Body of pancreas (tissue), 4 donors: Measurements from ENCODE around the gene GPR171. TPM values are rescaled to one million over a fixed set of nuclear protein-coding genes. Genes with fewer than 3 reads are reported as not detected.

Source experiments
- ATAC-seq: fragments of 150-250 bp; one replicate; pipeline ENCODE4 v1.9.1; 2016
- DNase-seq, 4 donors: peaks; one replicate each; pipeline ENCODE4 v3.0.0-alpha.2; 2019
- H3K27ac ChIP-seq, 4 donors: fragments of 200-600 bp; sonication (generic); 1 replicate in 3 of 4; 2 replicates in 1 of 4; pipeline versions ENCODE4 v1.5.1 to v1.6.1; 2016 to 2019; ENCODE audit warnings: mild to moderate bottlenecking in 1 of 4, mixed read lengths in 1 of 4, moderate library complexity in 1 of 4
- H3K27me3 ChIP-seq, 2 donors: fragments of 200-600 bp; sonication (generic); one replicate each; pipeline ENCODE4 v1.6.0; 2016; ENCODE audit warnings: mild to moderate bottlenecking in 1 of 2
- H3K36me3 ChIP-seq, 2 donors: fragments of 200-600 bp; sonication (generic); replicated peaks in 1 of 2; 2 replicates each; pipeline ENCODE4 v1.5.1; 2016; ENCODE audit warnings: low read depth in 2 of 2; ENCODE audit not compliant: insufficient read depth in 1 of 2
- H3K4me1 ChIP-seq: fragments of 200-600 bp; sonication (generic); one replicate; pipeline ENCODE4 v1.6.0; 2016
- H3K4me3 ChIP-seq, 2 donors: fragments of 200-600 bp; sonication (generic); 1 replicate in 1 of 2; 2 replicates in 1 of 2; pipeline ENCODE4 v1.5.1; 2016 to 2019
- H3K9me3 ChIP-seq, 3 donors: fragments of 200-600 bp; sonication (generic); 1 replicate in 2 of 3; 2 replicates in 1 of 3; pipeline ENCODE4 v1.5.1; 2016
- POLR2A ChIP-seq, 3 donors: fragments of 450-650 bp; IDR thresholded peaks; one replicate each; pipeline ENCODE4 v1.6.1; 2016; ENCODE audit warnings: antibody characterized with exemption in 3 of 3, mild to moderate bottlenecking in 2 of 3
- WGBS, 2 donors: methylation state at CpG; one replicate each; pipeline ENCODE4 v1.1.5; 2017; 5-methylcytosine and 5-hydroxymethylcytosine counted together
- intact Hi-C: fragments of 100-400 bp; cut with DNase I; formaldehyde crosslinking; loops from one replicate; pipeline ENCODE4 v1.15.1; 2023
- total RNA-seq, 2 donors: library from RNA; depleted of rRNA; stranded (reverse); fragments of >200 nt; gene quantifications; one replicate each; pipeline ENCODE4 v1.1.0, GENCODE V29; 2016
- TF ChIP-seq, protein P1 (sequence below), 7 experiments: fragments of 450-650 bp in 4 of 7; fragments of 200-600 bp in 3 of 7; sonication (generic) in 3 of 7; IDR thresholded peaks; one replicate each; pipeline ENCODE4 v1.5.1; 2016 to 2019; ENCODE audit warnings: antibody characterized with exemption in 7 of 7

Gene GPR171
- total RNA-seq, 2 donors from 2014 or later, result 0.78 TPM; not detected in 1

DNA sequence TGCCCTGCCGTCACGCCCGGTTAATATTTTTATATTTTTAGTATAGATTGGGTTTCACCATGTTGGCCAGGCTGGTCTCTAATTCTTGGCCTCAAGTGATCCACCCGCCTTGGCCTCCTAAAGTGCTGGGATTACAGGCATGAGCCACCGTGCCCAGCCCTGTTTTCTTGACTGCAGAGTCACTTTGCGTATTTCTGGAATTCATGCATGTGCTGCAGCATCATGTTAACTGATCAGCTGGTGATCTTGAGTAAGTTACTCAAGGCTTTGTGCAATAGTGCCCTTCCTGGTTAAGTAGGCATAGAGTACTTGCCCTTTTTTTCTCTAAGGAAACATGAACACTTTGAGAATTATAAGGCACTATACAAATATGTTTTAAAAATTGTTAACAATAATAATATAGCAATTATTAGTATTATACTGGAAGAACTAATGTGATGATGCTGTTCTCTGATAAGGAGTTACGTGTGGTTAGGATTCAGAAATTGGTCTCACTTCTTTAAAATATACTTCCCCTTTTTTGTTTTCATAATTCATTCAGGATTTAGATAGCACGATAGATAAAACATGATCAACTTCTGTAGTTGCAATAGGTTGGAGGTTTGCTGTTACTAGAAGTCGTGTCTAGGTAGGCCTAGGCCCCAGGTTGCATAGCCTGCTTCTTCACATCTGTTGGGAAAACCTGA, 33.6 kb downstream of the GPR171 start:
- DNase-seq (peak in 1 of 4 donors; percentile 49), ATAC-seq (no peak)
- Histone ChIP-seq H3K36me3 (no peaks in the 10 kb centered on the region), H3K4me3 (no peak overlapping the region), H3K27ac (peak overlapping the region in 1 of 4 donors; percentile 66), H3K9me3 (no peaks in the 10 kb centered on the region), H3K4me1 (no peaks in the 10 kb centered on the region), H3K27me3 (no peaks in the 10 kb centered on the region)
- 69 to 85% methylated on average over 9 of the region's 9 CpGs for WGBS, 2 donors
- intact Hi-C loops, result loop anchor here (5.0 kb wide), 1 partner anchor 113 kb away; no protein-coding TSS in a partner anchor
- TF ChIP-seq, protein P1, sequence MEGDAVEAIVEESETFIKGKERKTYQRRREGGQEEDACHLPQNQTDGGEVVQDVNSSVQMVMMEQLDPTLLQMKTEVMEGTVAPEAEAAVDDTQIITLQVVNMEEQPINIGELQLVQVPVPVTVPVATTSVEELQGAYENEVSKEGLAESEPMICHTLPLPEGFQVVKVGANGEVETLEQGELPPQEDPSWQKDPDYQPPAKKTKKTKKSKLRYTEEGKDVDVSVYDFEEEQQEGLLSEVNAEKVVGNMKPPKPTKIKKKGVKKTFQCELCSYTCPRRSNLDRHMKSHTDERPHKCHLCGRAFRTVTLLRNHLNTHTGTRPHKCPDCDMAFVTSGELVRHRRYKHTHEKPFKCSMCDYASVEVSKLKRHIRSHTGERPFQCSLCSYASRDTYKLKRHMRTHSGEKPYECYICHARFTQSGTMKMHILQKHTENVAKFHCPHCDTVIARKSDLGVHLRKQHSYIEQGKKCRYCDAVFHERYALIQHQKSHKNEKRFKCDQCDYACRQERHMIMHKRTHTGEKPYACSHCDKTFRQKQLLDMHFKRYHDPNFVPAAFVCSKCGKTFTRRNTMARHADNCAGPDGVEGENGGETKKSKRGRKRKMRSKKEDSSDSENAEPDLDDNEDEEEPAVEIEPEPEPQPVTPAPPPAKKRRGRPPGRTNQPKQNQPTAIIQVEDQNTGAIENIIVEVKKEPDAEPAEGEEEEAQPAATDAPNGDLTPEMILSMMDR (IDR thresholded peaks at IDR 0.05), result no peak
- TF ChIP-seq POLR2A (IDR thresholded peaks at IDR 0.05), result no peak

DNA sequence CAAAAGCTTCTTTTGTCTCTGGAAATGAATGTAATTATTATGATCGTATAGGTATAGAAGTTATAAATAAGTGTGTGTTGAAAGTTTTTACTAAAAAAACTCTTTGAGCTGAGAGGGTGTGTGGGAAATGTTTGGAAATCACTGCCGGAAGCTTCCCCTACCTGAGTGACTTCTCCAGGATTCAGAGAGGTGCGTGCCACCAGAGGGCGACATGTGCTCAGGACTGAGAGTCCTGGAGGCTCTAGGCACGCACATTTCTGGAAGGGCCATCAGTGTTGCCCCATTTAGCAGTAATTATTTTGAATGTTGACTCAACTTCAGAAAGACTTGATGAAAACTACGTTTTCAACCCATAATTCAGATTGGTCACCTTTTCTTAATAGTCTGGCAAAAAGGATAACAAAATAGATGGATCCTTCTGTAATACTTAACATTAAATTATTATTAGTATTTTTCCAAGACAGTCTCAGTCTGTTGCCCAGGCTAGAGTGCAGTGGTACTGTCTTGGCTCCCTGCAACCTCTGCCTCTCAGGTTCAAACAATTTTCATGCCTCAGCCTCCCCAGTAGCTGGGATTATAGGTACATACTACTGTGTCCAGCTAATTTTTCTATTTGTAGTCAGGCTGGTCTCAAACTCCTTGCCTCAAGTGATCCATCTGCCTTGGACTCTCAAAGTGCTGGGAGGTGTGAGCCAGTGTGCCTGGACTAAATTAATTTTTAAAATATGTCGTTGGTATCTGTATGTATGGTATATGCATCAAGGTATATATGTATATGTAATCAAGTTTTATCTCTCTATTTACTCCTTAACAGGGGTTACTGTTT, 34.5 kb downstream of the GPR171 start:
- H3K4me1 ChIP-seq, result no peaks in the 10 kb centered on the region
- H3K27ac ChIP-seq, result peak overlapping the region in 1 of 4 donors; percentile 66
- intact Hi-C loops, result loop anchor here (5.0 kb wide), 1 partner anchor 114 kb away; no protein-coding TSS in a partner anchor
- 9 to 13% methylated on average over 7 of the region's 7 CpGs for WGBS, 2 donors
- H3K27me3 ChIP-seq, result no peaks in the 10 kb centered on the region
- peak; percentile 75 to 86 (median 78) for DNase-seq
- no peak overlapping the region for H3K4me3 ChIP-seq
- no peaks in the 10 kb centered on the region for H3K9me3 ChIP-seq
- no peak for TF ChIP-seq POLR2A (IDR thresholded peaks at IDR 0.05)
- TF ChIP-seq, protein P1 (IDR thresholded peaks at IDR 0.05), result peak; percentile 44 to 82 (median 70)
- ATAC-seq, result peak; percentile 86
- no peaks in the 10 kb centered on the region for H3K36me3 ChIP-seq

DNA sequence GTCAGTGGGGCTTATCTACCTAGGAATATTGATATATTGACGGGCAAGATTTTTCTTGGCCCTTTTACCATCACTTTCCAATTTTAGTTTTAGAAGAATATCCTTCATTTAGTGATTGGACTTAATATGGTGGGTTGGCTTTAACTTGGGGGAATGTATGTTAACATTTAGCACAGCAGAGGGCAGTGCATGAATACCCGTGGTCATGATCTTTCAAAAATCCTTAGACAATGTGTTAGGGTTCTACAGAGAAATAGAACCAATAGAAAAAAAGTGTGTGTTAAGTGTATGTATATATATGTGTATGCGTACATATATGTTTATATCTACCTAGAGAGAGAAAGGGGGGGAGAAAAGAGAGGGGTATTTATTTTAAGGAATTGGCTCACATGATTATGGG, 36.9 kb downstream of the GPR171 start:
- Histone ChIP-seq H3K36me3 (no peaks in the 10 kb centered on the region), H3K27me3 (no peaks in the 10 kb centered on the region), H3K27ac (no peak overlapping the region), H3K4me3 (no peak overlapping the region), H3K9me3 (no peaks in the 10 kb centered on the region), H3K4me1 (no peaks in the 10 kb centered on the region)
- WGBS, 2 donors, result 57 to 67% methylated on average over 3 of the region's 3 CpGs
- TF ChIP-seq, protein P1 (IDR thresholded peaks at IDR 0.05), result no peak
- no peak for TF ChIP-seq POLR2A (IDR thresholded peaks at IDR 0.05)
- DNase-seq, result no peak
- intact Hi-C loops, result loop anchor here (5.0 kb wide), 1 partner anchor 116 kb away; no protein-coding TSS in a partner anchor
- ATAC-seq, result no peak

DNA sequence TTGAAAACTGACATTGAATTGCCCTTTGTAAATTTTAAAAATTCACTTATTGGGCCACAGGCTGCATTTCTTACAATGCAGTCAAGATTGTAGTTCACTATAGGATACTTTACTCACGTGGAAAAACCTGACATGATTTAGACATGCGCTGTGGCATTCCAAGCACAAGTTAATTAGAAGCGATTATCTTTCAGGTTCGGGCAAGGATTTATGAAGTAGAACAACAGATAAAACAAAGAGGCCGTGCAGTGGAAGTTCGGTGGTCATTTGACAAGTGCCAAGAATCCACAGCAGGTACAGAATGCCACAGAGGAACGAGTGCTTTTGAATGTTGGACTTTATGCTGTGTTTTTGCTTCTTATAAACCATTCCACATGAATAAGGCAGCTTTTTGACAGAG, 37.8 kb downstream of the GPR171 start:
- Histone ChIP-seq H3K9me3 (no peaks in the 10 kb centered on the region), H3K27ac (no peak overlapping the region), H3K4me3 (no peak overlapping the region), H3K27me3 (no peaks in the 10 kb centered on the region), H3K4me1 (no peaks in the 10 kb centered on the region), H3K36me3 (no peaks in the 10 kb centered on the region)
- TF ChIP-seq, protein P1 (IDR thresholded peaks at IDR 0.05), result no peak
- TF ChIP-seq POLR2A (IDR thresholded peaks at IDR 0.05), result no peak
- ATAC-seq (no peak), DNase-seq (no peak)
- WGBS, 2 donors, result 71 to 72% methylated on average over 7 of the region's 7 CpGs
- intact Hi-C loops, result loop anchor here (5.0 kb wide), 1 partner anchor 117 kb away; no protein-coding TSS in a partner anchor
